H7 (cell line): ENCODE data around the gene AQP2. TPM values are rescaled to one million over a fixed set of nuclear protein-coding genes. Genes with fewer than 3 reads are reported as not detected.

ENCODE experiments used
- DNase-seq: peaks from one replicate; pipeline ENCODE4 v3.0.0; 2012
- H3K27me3 ChIP-seq: 2 replicates; pipeline ENCODE4 v1.6.0; 2011; ENCODE audit warnings: mild to moderate bottlenecking, low read length; ENCODE audit not compliant: control insufficient read depth, insufficient read depth
- H3K36me3 ChIP-seq: replicated peaks from 2 replicates; pipeline ENCODE4 v1.5.1; 2011; ENCODE audit warnings: low read length; ENCODE audit not compliant: control insufficient read depth, insufficient read depth
- H3K4me3 ChIP-seq: 2 replicates; pipeline ENCODE4 v1.5.1; 2011; ENCODE audit warnings: low read depth, mild to moderate bottlenecking, control low read depth, low read length, moderate library complexity; ENCODE audit not compliant: insufficient read depth
- total RNA-seq: library from RNA; depleted of rRNA; stranded (reverse); fragments of >200 nt; shearing (Covaris generic); gene quantifications from 2 replicates; pipeline ENCODE4 v1.2.3, GENCODE V29; 2014

AQP2 gene
- total RNA-seq, 1 experiment from 2014 or later: not detected

DNA sequence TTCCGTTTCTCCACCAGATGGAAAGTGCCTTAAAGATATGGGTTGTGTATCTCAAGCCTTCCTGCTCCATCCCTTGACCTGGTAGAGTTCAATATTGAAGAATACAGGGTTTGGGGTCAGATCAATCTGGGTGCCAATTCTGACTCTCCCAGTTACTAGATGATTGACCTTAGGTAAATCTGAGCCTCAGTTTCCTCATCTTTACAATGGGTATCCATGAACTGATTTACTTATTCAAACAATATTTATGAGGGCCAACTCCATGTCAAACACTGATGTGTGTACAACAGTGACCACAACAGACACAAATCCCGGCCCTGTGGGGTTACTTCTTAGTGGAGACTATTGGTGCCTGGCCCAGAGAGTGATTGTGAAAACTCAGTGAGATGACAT is 39.3 kb upstream of the AQP2 start:
- H3K36me3 ChIP-seq: no peaks in the 10 kb centered on the region
- H3K27me3 ChIP-seq: 0 out of 2 replicates have a peak, but pooled peaks cover 1% of the 10 kb centered on the region
- DNase-seq: no peak
- no peak overlapping the region for H3K4me3 ChIP-seq

DNA sequence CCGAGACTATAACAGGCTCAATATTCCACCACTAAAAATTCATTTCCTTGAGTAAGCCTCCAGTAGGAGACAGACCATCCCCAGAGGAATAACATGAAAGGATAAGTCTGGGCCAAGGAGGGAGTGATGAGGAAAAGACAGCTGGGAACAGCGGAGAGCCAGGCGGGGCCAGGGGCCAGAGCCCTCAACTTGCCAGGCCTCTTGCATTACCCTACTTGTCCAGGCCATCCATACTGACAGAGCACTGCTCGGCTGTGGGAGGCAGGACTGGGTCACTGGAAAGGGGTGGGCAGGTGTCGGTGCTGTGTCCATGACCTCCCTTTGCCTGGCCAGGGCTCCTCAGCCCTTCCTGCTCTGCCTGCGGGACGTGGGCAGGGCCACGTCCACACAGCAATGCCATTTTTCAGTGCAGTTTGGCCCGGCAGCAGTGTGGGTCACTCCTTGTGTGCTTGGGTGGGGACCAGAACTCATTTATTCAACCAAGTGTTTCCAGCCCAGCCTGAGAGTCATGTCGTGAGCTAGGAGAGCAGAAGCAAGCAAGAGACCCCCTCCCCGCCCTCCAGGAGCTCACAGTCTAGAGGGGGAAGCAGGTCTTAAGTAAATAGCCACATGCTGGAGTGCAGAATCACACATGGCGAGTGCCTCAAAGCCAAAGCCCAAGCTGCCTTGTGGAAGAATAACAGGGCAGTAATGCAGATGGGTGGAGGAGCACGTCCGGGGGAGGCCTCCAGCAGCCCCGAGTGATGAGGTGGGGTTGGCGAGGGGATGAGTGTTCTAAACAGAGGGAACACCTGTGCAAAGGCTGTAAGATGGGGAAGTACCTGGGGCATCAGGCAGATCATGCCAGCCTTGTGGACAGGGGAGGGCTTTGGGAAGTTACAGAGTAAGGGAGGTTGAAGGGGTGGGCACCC is 37.9 kb upstream of the AQP2 start:
- DNase-seq: no peak
- H3K27me3 ChIP-seq: 0 out of 2 replicates have a peak, but pooled peaks cover 1% of the 10 kb centered on the region
- no peak overlapping the region for H3K4me3 ChIP-seq

DNA sequence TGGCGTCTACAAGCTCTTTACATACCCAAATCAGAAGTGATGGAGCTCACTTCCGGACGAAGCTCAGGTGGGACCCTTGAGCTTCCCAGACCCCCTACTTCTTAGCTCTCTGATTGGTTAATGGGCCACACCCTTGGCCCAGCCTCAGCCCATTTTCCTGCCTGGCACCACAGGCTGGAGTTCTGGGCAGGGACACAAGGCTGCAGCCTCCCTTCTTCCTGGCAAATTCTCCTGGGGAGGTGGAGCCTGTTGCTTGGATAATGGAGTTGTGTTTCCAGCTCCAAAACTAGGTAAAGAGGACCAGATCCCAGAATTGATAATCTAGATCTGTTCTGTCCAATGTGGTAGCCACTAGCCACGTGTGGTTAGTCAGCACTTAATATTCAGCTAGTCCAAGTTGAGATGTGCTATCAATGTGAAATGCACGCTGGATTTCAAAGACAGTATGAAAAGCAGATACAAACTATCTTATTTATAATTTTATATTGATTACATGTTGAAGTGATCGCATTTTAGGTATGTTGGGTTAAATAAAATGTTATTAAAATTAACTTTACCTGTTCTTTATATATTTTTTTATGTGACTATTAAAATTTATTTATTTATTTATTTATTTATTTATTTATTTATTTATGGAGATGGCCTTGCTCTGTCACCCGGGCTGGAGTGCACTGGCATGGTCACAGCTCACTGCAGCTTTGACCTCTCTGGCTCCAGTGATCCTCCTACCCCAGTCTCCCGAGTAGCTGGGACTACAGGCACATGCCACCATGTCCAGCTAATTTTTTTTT is 34.2 kb upstream of the AQP2 start:
- no peak overlapping the region for H3K4me3 ChIP-seq
- DNase-seq: no peak
- no peaks in the 10 kb centered on the region for H3K36me3 ChIP-seq
- no peaks in the 10 kb centered on the region for H3K27me3 ChIP-seq

More for the DNA sequence above, 37.9 kb upstream of the AQP2 start:
- H3K36me3 ChIP-seq: no peaks in the 10 kb centered on the region

DNA sequence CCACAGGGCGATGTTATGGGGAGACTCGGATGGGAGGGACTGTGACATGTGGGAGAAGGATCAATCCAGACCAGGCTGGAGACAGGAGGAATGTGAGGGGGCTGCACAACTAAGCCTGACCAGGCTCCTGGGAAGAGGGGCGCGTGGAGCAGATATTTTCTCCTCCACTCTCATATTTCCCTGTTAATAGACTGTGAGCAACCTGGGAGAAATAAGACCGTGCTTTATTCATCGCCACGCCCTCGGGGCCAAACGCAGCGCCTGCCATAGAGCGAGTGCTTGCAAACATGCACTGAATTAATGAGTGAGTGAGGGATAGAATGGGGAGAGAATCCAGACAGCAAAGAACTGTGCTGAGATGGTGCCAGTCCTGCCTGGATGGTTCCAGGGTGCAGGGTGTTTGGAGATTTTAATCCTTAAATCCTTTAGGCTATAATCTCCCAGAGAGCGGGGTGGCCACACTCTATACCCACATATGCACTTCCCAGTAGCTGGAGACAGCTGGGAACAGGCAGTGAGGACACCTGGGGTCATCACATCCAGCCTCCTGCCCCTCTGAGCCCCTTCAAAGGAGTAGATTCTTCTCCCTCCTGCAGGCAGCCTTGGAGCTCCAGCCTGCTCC is 33.3 kb upstream of the AQP2 start:
- DNase-seq: no peak
- Histone ChIP-seq H3K4me3 (no peak overlapping the region), H3K36me3 (no peaks in the 10 kb centered on the region), H3K27me3 (no peaks in the 10 kb centered on the region)

DNA sequence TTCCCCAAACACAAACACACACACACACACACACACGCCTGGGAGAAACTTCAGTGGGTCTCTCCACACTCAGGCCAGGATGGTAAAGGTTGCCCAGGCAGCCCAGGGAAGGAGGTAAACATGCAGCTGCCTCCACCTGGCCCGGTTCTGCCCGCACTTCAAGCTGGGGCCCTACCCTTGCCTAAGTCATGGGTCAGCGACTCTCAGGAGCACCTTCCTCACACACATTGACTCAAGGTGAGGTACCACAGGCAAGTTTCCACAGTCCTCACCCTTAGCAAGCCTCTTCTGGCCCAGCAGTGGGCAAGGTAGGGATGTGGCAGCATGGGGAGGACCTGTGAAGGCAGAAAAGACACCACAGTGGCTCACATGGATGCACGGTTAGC is 32.8 kb upstream of the AQP2 start:
- no peak for DNase-seq
- Histone ChIP-seq H3K4me3 (no peak overlapping the region), H3K27me3 (no peaks in the 10 kb centered on the region), H3K36me3 (no peaks in the 10 kb centered on the region)

DNA sequence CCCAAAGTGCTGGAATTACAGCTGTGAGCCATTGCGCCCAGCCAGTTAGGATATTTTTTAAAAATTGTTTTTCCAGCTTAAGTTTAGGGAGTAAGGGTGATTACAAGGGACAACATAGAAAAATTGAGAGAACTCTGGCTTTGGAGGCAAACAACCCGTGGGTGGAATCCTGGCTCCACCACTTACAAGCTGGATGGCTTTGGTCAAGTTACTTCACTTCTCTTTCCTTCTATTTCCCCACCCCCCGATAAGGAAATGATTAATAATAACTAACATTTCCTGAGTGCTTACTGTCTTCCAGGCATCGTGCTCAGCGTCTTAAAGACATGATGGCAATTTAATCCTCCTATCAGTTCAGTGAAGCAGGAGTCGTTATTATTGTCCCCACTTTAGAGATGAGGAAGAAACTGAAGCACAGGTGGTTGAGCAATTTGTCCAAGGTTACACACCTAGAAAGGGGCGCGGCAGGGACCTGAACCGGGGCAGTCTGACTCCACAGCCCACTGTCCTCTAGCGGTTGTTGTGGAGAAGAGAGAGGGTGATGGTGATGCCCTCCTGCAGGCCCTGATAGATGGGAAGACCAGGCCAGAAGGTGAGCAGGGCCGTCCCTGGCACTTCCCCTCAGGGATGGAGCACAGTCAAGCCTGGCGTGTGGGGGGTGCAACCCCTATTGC is 30.2 kb upstream of the AQP2 start:
- Histone ChIP-seq H3K36me3 (no peaks in the 10 kb centered on the region), H3K4me3 (no peak overlapping the region), H3K27me3 (no peaks in the 10 kb centered on the region)
- no peak for DNase-seq

DNA sequence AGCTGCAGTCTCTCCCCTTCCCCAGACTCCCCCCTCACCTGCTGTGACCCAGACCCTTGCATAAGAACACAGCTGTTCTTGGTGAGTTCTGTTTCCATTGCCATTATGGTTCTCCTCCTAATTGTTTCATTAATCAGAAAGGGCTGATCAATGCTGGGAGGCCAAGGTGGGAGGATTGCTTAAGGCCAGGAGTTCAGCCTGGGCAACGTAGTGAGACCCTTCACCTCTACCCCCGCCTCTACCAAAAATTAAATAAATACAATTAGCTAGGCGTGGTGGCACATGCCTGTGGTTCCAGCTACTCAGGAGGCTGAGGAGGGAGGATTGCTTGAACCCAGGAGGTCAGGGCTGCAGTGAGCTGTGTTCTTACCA is 29.6 kb upstream of the AQP2 start:
- Histone ChIP-seq H3K27me3 (no peaks in the 10 kb centered on the region), H3K36me3 (no peaks in the 10 kb centered on the region), H3K4me3 (no peak overlapping the region)
- DNase-seq: no peak

DNA sequence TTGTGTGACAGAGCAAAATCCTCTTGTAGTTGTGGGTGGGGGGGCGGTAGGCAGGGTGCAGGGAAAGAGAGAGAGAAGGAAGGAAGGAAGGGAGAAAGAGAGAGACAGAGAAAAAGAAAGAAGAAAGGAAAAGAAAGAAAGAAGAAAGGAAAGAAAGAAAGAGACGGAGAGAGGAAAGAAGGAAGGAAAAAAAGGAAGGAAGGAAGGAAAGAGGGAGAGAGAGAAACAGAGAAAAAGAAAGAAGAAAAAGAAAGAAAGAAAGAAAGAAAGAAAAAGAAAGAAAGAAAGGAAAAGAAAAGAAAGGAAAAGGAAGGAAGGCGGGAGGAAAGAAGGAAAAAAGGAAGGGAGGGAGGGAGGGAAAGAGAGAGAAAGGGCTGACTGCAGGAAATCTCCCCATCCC is 29.2 kb upstream of the AQP2 start:
- no peak overlapping the region for H3K4me3 ChIP-seq
- no peak for DNase-seq
- no peaks in the 10 kb centered on the region for H3K27me3 ChIP-seq
- H3K36me3 ChIP-seq: no peaks in the 10 kb centered on the region

DNA sequence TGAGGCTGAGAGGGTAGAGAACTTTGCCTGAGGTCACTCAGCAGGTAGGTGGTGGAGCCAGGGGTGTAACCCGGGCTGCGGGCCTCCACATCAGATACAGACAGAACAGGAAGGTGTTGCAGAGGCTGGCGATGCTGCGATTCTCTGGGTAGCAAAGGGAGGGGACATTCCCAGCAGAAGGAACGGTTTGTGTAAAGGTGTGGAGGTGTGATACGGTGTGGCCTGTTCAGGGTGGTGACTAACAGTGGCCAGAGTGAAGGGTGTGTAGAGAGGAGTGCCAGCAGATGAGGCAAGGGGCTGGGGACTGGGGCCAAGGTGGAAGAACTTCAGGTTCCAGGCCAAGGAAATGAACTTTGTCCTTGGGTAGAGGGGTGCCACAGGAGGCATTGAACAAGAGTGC is 28.6 kb upstream of the AQP2 start:
- H3K36me3 ChIP-seq: no peaks in the 10 kb centered on the region
- H3K4me3 ChIP-seq: no peak overlapping the region
- no peaks in the 10 kb centered on the region for H3K27me3 ChIP-seq
- no peak for DNase-seq

DNA sequence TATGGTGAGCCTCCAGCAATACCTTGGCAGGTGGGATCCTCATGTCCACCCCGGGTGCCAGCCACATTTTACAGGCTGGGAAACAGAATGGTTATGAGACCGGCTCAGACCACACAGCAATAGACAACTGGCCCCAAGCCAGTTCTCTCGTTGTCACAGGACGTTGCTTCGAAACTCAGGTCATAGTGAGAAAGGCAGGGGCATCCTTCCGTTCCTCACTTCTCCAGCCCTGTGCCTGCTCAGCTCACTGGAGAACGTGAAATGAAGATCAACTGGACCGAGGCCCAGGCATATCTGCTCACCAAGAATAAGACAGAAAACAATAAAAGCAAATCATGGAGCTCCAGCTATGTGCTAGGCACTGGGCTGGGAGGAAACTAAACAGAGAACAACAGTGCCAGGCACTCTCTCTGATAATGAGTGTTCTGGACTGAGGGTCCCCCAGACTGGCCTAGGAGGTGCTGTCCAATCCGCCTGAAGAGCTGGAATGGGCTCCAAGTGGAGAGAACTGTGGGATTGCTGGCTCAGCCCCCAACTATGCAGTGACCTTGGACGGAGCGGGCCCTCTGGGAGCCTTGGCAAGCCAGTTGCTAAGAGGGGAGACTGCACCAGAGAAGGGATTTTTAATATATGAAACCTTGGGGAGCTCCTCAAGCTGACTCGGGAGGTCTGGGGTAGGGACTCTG is 28.0 kb upstream of the AQP2 start:
- H3K27me3 ChIP-seq: no peaks in the 10 kb centered on the region
- H3K36me3 ChIP-seq: no peaks in the 10 kb centered on the region
- H3K4me3 ChIP-seq: no peak overlapping the region
- no peak for DNase-seq

DNA sequence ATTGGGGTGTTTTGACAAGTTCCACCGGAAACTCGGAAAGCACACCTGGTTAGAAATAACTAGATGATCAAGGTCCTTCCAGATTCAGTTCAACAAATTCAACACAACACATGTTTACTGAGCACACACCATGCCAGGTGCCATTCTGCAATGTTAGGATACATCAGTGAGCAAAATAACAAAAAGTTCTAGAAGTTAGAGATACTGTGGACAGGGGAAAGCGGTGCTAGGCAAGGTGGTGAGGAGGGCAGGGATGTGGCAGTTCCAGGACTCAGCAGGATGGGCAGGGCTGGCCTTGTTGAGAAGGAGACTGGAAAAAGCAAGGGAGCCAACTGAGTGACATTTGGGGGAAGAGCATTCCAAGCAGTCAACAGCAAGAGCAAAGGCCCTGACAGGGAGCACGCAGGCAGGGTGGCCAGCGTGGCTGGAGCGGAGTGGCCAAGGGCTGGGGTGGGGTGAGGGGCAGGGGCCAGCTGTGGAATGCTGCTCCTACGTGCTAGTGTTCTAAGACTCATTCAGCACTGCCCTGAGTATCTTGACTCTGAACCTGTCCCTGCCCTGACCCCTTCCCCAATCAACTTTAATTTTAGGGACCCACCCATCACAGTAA is 27.4 kb upstream of the AQP2 start:
- H3K4me3 ChIP-seq: no peak overlapping the region
- no peak for DNase-seq
- H3K27me3 ChIP-seq: no peaks in the 10 kb centered on the region
- H3K36me3 ChIP-seq: no peaks in the 10 kb centered on the region

DNA sequence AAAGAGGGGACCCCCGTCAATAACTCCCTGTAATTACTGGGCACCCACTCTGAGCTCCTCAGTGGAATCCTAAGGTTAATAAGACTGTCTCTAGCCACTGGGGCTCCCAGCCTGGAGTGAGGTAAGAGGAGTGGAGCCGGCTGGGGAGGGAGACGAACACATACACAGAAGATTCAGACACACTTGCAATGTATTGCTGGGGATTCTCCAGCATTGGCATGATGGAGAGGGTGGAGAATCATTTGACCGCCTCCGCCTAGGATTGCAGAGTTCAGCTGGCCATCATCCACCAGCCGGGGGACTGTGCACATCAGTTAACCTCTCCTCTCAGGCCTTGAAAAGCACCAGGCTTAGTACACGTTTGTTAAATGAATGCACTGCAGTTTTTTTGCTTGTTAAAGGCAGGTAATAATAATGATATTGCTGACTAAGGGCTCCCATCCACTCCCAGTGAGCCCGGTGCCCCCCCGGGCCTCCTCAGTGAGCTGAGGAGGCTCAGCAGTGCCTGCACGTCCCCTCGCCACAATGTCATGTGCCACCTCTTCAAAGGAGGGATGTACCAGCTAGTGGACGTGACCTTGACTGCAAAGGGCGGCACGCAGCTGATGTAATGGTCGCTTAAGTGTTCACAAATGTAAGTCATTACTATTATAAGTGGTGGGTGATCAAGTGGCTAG is 26.5 kb upstream of the AQP2 start:
- Histone ChIP-seq H3K4me3 (no peak overlapping the region), H3K27me3 (no peaks in the 10 kb centered on the region), H3K36me3 (no peaks in the 10 kb centered on the region)
- DNase-seq: no peak

DNA sequence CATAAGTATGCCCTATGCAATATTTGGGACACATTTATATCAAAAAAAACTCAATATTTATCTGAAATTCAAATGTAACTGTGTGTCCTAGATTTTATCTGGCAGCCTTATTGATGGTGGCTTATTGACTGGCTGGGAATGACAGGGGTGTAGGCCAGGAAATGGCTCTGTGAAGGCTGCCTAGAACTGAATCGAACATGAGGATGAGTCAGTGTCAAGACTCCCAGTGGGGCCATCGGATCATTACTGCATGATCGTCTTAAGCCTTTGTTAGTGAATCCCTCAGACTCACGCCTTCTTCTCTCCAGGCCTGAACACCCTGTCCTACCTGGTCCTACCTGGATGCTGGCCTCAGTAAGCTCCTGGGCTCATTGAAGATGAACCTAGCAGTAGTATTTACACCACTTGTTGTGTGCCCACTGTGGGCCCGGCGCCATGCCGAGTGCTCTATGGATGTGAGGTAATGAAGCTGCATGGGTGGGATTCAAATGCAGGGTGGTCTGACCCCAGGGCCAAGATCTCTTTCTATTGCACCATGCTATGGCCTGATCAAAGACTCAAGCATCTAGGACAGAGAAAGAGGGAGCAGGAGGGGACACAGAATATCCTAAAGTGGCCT is 25.8 kb upstream of the AQP2 start:
- Histone ChIP-seq H3K27me3 (no peaks in the 10 kb centered on the region), H3K36me3 (no peaks in the 10 kb centered on the region), H3K4me3 (no peak overlapping the region)
- no peak for DNase-seq
